DMS79 (cell line): ENCODE measurements around the gene ENTHD1.

ENCODE experiments used
- DNase-seq: peaks from one replicate; lab custom pipeline; 2025; lab: John Stamatoyannopoulos, UW

Gene ENTHD1

GRCh38 chr22:39713799-39714290 is 179.7 kb downstream of the ENTHD1 start:
- DNase-seq, result no peak

GRCh38 chr22:39712751-39713525 is 180.6 kb downstream of the ENTHD1 start:
- no peak for DNase-seq

GRCh38 chr22:39712081-39712480 is 181.5 kb downstream of the ENTHD1 start:
- DNase-seq, result no peak

- peak; percentile 64 for DNase-seq
Measured at GRCh38 chr22:39710380-39711150, 183.0 kb downstream of the ENTHD1 start.

GRCh38 chr22:39707816-39708215 is 185.7 kb downstream of the ENTHD1 start:
- DNase-seq, result no peak

GRCh38 chr22:39707351-39707750 is 186.2 kb downstream of the ENTHD1 start:
- DNase-seq, result no peak

GRCh38 chr22:39706376-39707140 is 187.0 kb downstream of the ENTHD1 start:
- DNase-seq, result no peak

- DNase-seq, result no peak
Measured at GRCh38 chr22:39705386-39705785, 188.2 kb downstream of the ENTHD1 start.

- peak; percentile 66 for DNase-seq
Measured at GRCh38 chr22:39703928-39704639, 189.5 kb downstream of the ENTHD1 start.

GRCh38 chr22:39703091-39703490 is 190.5 kb downstream of the ENTHD1 start:
- DNase-seq, result peak; percentile 8

GRCh38 chr22:39700565-39700964 is 193.0 kb downstream of the ENTHD1 start:
- DNase-seq, result no peak

- DNase-seq, result peak; percentile 60
Measured at GRCh38 chr22:39699631-39700360, 193.8 kb downstream of the ENTHD1 start.

GRCh38 chr22:39697790-39698430 is 195.7 kb downstream of the ENTHD1 start:
- DNase-seq, result no peak

GRCh38 chr22:39693943-39694500 is 199.5 kb downstream of the ENTHD1 start:
- no peak for DNase-seq
